OCI-M2 (cell line): ENCODE data around the gene METTL24.
"Not testable (repeated sequence)": the region's sequence is repeated elsewhere in the genome, so short reads cannot be mapped to it uniquely, and the experiment has no call there.

Experiments
- DNase-seq: peaks from one replicate; lab custom pipeline; 2025; ENCODE audit not compliant: unreplicated experiment; lab: John Stamatoyannopoulos, UW

METTL24 gene

DNA sequence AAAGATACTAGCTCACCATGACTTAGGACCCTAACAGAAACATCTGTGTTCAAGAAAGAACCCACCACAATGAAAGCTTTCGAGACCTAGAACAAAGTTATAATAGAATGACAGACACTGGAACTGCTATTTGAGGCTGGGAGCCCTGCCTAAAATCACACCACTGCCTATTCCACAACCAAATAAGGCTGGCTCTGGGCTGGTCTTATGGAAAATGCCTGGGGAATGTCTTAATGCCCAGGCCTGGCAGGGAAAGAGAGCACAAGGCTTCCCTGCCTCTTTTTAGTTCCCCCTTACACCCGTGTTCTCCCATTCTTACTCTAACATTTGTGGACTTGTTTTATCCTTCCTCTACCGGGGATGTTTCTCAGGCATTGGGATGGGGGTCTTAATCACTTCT is 5.6 kb upstream of the METTL24 start:
- no peak for DNase-seq

GRCh38 chr6:110360676-110361075 is 2.5 kb upstream of the METTL24 start:
- DNase-seq: no peak

- DNase-seq: no peak
Observed at GRCh38 chr6:110359556-110359955, 1.4 kb upstream of the METTL24 start.

DNA sequence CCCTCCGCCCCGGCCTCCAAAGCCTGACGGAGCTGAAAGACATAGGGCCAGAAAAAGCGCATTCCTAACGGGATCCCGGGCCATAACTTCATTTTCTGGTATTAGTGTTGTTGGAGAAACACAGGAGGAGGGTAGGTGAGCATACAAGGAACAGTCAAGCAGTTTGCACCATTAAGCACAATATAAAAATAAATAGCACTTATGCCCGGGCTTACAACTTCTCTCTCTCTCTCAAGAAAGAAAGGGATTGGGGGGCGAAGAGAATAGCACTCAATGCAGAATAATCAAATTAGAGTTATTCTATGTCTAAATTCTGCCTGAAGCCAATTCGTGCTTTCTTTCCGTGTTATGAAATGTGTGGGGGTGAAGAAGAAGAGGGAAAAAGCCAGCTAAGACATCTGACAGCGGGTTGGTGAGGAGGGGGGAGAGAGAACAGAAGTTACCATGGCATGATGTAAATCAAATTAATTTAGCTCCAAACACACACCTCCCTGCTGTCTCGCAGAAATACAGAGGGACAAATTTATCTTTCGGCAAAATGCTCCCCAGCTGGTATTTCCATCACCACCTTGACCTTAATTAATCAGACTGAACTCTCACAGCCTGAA is 508 bp upstream of the METTL24 start:
- DNase-seq: no peak

DNA sequence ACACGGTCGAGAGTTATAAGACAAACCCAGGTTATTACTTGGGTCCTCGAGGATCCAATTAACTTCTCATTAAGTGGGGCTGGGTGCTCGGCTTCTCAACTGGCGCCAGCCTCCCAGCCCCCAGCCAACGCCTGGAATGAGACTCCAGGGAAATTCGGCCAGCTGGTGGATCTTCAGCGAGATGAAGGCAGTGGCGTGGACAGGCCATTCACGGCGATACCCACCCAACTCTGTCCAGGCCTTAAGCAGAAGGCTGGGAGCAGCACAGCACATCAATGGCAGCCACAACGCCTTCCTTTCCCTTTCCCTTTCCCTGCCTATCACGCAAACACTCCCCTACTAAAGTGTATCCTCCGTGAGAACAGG is 868 bp downstream of the METTL24 start:
- DNase-seq: no peak

DNA sequence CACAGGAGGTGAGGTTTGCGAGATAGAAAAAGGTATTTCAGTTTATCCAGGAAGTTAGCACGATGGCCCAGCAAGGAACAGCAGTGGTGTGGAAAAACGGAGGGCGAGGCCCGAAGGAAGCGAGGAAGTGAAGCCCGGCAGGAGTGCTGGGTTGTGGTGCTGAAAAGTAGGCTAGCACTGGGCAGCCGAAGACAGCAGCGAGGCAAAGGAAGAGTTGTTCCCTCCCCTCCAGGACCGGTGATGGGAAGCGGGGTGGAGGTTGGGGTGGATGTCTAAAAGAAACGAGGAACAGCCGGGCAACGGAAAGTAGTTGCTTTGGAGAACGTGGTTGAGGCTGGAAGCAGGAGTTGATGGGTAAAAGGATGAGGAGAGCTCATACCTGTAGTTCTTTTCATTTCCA is 1.4 kb downstream of the METTL24 start:
- no peak for DNase-seq

- DNase-seq: no peak
Observed at GRCh38 chr6:110355727-110356126, 2.4 kb downstream of the METTL24 start.

- DNase-seq: no peak
Observed at GRCh38 chr6:110355022-110355421, 3.1 kb downstream of the METTL24 start.

DNA sequence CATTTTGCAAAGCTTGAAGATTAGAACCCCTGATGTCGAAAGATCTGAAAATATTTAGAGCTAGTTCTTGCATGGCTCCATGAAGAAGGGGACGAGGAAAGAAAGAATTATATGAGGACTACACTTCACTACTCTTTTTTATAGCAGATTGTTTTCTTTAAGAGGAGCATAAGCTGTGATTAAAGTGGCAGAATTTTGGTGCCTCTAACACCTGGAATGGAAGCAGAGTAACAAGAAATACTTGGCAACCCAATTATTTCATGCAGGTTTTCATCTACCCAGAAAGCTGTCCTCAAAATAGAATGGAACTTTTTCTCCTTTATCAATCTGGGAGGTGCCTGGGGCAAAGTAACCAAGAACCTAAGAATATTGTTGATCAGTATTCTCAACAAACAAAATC is 4.0 kb downstream of the METTL24 start:
- no peak for DNase-seq

GRCh38 chr6:110353457-110354001 is 4.6 kb downstream of the METTL24 start:
- DNase-seq: no peak

- no peak for DNase-seq
Observed at GRCh38 chr6:110352563-110353262, 5.4 kb downstream of the METTL24 start.

DNA sequence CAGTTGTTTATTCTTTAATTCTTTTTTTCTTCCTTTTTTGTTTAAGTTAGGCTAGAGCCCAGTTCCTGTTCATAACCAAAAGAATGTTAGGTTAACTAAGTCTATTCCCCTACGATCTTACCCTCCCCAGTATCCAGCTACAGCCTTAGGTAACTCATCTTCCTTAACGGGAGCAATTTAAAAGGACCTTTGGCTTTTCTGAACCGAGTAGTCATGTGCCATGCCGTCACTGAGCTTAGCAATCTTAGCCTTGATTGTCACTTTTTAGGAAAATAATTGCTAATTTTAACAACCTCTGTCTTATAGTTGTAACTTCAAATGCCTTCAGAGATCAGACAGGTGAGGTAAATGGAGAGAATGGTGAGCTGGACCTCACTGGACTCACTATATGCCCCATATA is 6.2 kb downstream of the METTL24 start:
- DNase-seq: no peak

DNA sequence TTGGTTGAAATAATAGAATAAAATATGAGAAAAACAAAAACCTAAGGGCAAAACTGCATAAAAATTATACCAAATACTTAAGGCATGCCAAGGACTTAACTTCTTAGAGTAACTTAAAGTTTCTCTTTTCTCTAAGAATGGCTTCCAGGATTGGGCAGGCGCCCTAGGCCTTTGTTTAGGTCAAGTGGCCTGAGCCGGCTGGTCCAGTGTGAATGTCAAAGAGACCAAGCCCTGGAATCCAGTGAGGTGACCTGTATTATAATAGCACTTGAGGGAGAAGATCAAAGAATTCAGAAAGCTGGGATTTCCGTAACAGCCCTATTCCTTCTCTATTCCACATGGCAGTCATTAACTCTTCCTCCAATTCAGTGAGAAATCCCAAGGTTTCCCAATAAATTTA is 6.6 kb downstream of the METTL24 start:
- DNase-seq: no peak

GRCh38 chr6:110350593-110350992 is 7.6 kb downstream of the METTL24 start:
- DNase-seq: not testable (repeated sequence)

- DNase-seq: no peak
Observed at GRCh38 chr6:110348961-110349690, 9.0 kb downstream of the METTL24 start.

GRCh38 chr6:110345025-110345424 is 13.1 kb downstream of the METTL24 start:
- no peak for DNase-seq

DNA sequence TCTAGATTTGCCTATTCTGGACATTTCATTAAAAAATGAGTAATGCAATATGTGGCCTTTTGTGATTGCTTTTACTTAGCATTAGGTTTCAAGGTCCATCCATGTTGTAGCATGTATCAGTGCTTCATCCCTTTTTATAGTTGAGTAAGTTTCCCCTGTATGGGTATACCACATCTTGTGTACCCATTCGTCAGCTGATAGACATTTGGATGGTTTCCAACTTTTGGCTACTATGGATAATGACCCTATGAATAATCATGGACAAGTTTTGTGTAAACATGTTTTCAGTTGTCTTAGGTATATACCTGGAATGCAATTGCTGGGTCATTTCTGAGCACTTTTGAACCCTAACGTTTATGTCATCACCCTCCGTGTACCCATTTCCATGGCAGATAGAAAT is 15.4 kb downstream of the METTL24 start:
- no peak for DNase-seq

DNA sequence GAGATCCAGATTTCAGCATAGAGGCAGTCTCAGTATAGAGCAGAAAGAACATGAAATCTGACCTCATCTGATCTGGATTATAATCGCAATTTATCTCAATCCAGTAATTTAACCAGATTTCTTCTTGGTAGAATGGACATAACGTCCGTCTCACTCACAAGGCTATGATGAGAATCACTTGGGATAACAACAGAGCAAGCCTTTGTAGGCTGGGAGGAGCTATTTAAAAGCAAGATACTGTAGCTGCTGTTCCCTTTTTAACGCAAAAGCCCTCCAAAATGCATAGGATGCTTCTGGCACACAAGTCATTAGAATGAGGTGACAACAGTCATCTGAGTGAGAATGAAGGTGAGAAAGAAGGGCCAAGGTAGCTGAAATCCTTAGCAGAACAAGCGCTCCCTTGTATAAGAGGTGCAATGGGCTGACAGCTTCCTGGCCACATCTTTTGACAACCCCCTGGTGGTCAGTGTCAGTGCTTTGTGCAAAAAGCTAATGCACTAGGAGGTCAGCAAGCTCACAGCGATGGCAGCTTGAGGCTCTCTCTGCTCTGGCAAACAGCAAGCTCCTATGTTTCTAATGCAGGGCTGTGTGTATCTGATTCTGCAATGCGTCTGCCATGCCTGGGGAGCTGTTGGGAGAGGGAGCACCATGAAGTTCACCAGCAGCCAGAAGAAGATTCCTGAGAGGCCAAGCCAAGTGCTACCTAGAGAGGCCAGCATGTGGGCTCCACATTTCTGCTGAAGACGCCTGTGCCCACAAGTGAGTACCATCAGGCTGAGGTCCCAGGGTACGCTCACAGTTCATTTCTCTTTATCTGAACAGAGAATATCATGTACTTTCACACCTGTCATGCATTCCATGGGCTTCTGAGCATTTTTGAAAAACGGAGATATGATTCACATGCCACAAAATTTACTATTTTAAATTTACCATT is 16.2 kb downstream of the METTL24 start:
- DNase-seq: no peak

- no peak for DNase-seq
Observed at GRCh38 chr6:110341067-110341466, 17.1 kb downstream of the METTL24 start.

DNA sequence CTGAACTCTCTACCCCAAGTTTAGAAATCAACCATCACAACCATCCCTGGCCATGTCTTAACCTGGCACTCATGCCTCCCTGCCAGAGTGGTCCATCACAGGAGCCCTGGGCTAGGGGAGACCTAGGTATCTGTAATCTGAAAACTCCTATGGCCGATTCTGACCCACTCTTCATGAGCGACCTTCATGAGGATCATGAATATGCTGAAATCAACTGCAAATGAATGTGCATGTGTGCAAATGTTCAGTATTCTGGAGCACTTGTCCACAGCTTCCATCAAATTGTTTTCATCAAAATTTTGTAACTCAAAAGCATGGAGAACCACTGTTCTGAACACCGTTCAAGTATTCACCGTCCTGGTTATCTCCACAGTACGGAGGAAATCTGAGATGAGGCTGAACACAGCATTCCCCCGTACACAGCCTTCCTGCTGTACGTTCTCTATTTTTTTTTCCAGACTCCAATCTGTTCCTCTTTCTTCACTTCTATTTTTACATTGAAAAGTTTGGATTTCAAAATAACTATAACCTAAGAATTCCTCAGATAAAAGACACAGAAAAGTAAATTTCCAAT is 17.7 kb downstream of the METTL24 start:
- DNase-seq: no peak
